Suprapubic skin (tissue), 4 donors: ENCODE data around the gene DSCAML1.

Experiments used
- EP300 ChIP-seq: sonication (generic); formaldehyde crosslinking; IDR thresholded peaks from one replicate; pipeline ENCODE4 v1.6.1; 2017; ENCODE audit warnings: antibody characterized with exemption
- POLR2A ChIP-seq, 2 donors: fragments of 450-650 bp; IDR thresholded peaks; one replicate each; pipeline ENCODE4 v1.6.1; 2017; ENCODE audit warnings: antibody characterized with exemption in 2 of 2, mild to moderate bottlenecking in 2 of 2, moderate library complexity in 2 of 2
- POLR2AphosphoS5 ChIP-seq, 3 donors: sonication (generic); formaldehyde crosslinking; IDR thresholded peaks; one replicate each; pipeline ENCODE4 v1.6.1; 2017; ENCODE audit warnings: antibody characterized with exemption in 3 of 3
- TF ChIP-seq, protein P1 (sequence below), 2 donors: fragments of 200-600 bp in 1 of 2; fragments of 450-650 bp in 1 of 2; sonication (generic) in 1 of 2; IDR thresholded peaks; one replicate each; pipeline ENCODE4 v1.5.1; 2016 to 2019; ENCODE audit warnings: antibody characterized with exemption in 2 of 2, mild to moderate bottlenecking in 1 of 2, moderate library complexity in 1 of 2

DNA sequence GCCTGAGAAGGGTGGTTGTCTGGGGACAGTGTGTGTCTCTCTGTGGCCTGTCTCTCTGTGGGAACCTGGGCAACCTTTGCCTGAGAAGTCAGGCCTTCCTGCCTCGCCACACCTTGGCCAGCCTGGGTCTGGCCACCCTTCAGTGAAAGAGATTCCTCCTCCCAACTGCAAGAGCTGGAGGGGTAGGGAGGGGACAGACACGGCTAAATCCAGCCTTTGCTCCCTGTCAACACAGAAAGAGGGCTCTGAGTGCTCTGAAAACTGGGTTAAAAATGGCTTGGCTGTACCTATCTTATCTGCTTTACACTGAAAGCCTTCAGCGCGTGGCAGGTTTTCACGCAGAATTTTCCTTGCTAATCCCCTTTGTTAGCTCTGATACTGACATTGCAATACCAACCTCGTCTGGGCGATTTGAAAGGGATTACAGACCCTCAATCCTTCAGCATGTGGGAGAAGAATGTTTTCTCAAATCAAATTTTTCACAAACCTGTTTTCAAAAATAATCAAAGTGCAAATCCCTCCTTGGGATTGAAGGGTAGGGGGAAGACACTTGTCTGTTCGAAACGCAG is 163.7 kb downstream of the DSCAML1 start:
- TF ChIP-seq POLR2A (IDR thresholded peaks at IDR 0.05) (no peak), POLR2AphosphoS5 (IDR thresholded peaks at IDR 0.05) (no peak), EP300 (no peak)
- TF ChIP-seq, protein P1, sequence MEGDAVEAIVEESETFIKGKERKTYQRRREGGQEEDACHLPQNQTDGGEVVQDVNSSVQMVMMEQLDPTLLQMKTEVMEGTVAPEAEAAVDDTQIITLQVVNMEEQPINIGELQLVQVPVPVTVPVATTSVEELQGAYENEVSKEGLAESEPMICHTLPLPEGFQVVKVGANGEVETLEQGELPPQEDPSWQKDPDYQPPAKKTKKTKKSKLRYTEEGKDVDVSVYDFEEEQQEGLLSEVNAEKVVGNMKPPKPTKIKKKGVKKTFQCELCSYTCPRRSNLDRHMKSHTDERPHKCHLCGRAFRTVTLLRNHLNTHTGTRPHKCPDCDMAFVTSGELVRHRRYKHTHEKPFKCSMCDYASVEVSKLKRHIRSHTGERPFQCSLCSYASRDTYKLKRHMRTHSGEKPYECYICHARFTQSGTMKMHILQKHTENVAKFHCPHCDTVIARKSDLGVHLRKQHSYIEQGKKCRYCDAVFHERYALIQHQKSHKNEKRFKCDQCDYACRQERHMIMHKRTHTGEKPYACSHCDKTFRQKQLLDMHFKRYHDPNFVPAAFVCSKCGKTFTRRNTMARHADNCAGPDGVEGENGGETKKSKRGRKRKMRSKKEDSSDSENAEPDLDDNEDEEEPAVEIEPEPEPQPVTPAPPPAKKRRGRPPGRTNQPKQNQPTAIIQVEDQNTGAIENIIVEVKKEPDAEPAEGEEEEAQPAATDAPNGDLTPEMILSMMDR (IDR thresholded peaks at IDR 0.05), result no peak
